Hepatocyte (in vitro differentiated cells): ENCODE measurements around the gene RABGAP1L.

Experiments used
- CTCF ChIP-seq: fragments of 200-600 bp; sonication (generic); IDR thresholded peaks from 2 replicates; pipeline ENCODE4 v1.5.1; 2016; ENCODE audit warnings: antibody characterized with exemption, mild to moderate bottlenecking; ENCODE audit not compliant: poor library complexity
- EZH2phosphoT487 ChIP-seq: fragments of 200-600 bp; sonication (generic); IDR thresholded peaks from one replicate; pipeline ENCODE4 v1.6.1; 2018; ENCODE audit warnings: antibody characterized with exemption, mild to moderate bottlenecking, low read depth, moderate library complexity; ENCODE audit not compliant: unreplicated experiment, severe bottlenecking

- TF ChIP-seq CTCF (no peak), EZH2phosphoT487 (no peak)
Measured at GRCh38 chr1:174700775-174701174, 541.5 kb downstream of the RABGAP1L start.
